ENCODE measurements around the gene CAMKK2.
A peak's percentile ranks its signal among the peaks of the same experiment; 100 is the strongest.

Gene CAMKK2

GRCh38 chr12:121223292-121224285 is 72.9 kb downstream of the CAMKK2 start:
- Histone ChIP-seq H3K4me1 (ENCODE audit: insufficient read depth, low read length, poor library complexity, severe bottlenecking) (peaks cover 16% of the 10 kb centered on the region), H3K27me3 (ENCODE audit: insufficient read depth, low read length, poor library complexity, severe bottlenecking) (no peaks in the 10 kb centered on the region), H3K79me2 (ENCODE audit: insufficient read depth, low read length) (no peaks in the 10 kb centered on the region), H3K4me3 (ENCODE audit: low read length, poor library complexity, severe bottlenecking) (no peak overlapping the region), H3K4me2 (ENCODE audit: low read depth, low read length, poor library complexity, severe bottlenecking) (peak overlapping the region; percentile 17), H3K9ac (ENCODE audit: low read depth, low read length, poor library complexity, severe bottlenecking) (peak overlapping the region; percentile 41), H2AFZ (ENCODE audit: low read length) (peak overlapping the region; percentile 30; the same call in 1 of the 2 replicates), H3K36me3 (ENCODE audit: insufficient read depth, low read length) (no peaks in the 10 kb centered on the region), H3F3A (ENCODE audit: low read depth) (no peaks in the 10 kb centered on the region), H4K20me1 (ENCODE audit: insufficient read depth, low read length, poor library complexity, severe bottlenecking) (no peaks in the 10 kb centered on the region), H3K9me3 (ENCODE audit: insufficient read depth, low read depth, low read length) (no peaks in the 10 kb centered on the region), H3K9me2 (replicated peaks; ENCODE audit: low read depth, low read length) (no peaks in the 10 kb centered on the region)
- TF ChIP-seq CTCF (conservative IDR thresholded peaks at IDR 0.05; ENCODE audit: low read length) (peak; percentile 78), EZH2phosphoT487 (IDR thresholded peaks at IDR 0.05; ENCODE audit: borderline replicate concordance) (no peak)

- H3K9me3 ChIP-seq (ENCODE audit: insufficient read depth, low read depth, low read length), result no peaks in the 10 kb centered on the region
- no peaks in the 10 kb centered on the region for H3K36me3 ChIP-seq (ENCODE audit: insufficient read depth, low read length)
- H3F3A ChIP-seq (ENCODE audit: low read depth), result no peaks in the 10 kb centered on the region
- H3K4me1 ChIP-seq (ENCODE audit: insufficient read depth, low read length, poor library complexity, severe bottlenecking), result peaks cover 16% of the 10 kb centered on the region
- H3K4me2 ChIP-seq (ENCODE audit: low read depth, low read length, poor library complexity, severe bottlenecking), result peak overlapping the region; percentile 17
- peak overlapping the region; percentile 41 for H3K9ac ChIP-seq (ENCODE audit: low read depth, low read length, poor library complexity, severe bottlenecking)
- H3K27me3 ChIP-seq (ENCODE audit: insufficient read depth, low read length, poor library complexity, severe bottlenecking), result no peaks in the 10 kb centered on the region
- TF ChIP-seq CTCF (conservative IDR thresholded peaks at IDR 0.05; ENCODE audit: low read length) (no peak), EZH2phosphoT487 (IDR thresholded peaks at IDR 0.05; ENCODE audit: borderline replicate concordance) (no peak)
- no peak overlapping the region for H2AFZ ChIP-seq (ENCODE audit: low read length)
- no peaks in the 10 kb centered on the region for H4K20me1 ChIP-seq (ENCODE audit: insufficient read depth, low read length, poor library complexity, severe bottlenecking)
- H3K4me3 ChIP-seq (ENCODE audit: low read length, poor library complexity, severe bottlenecking), result no peak overlapping the region
- H3K79me2 ChIP-seq (ENCODE audit: insufficient read depth, low read length), result no peaks in the 10 kb centered on the region
- H3K9me2 ChIP-seq (replicated peaks; ENCODE audit: low read depth, low read length), result no peaks in the 10 kb centered on the region
Measured at GRCh38 chr12:121222847-121223246, 73.7 kb downstream of the CAMKK2 start.

GRCh38 chr12:121219353-121219986 is 77.0 kb downstream of the CAMKK2 start:
- no peak overlapping the region for H3K4me3 ChIP-seq (ENCODE audit: low read length, poor library complexity, severe bottlenecking)
- no peak overlapping the region for H2AFZ ChIP-seq (ENCODE audit: low read length)
- H3F3A ChIP-seq (ENCODE audit: low read depth), result no peaks in the 10 kb centered on the region
- no peak overlapping the region for H3K9ac ChIP-seq (ENCODE audit: low read depth, low read length, poor library complexity, severe bottlenecking)
- H3K9me2 ChIP-seq (replicated peaks; ENCODE audit: low read depth, low read length), result no peaks in the 10 kb centered on the region
- H3K79me2 ChIP-seq (ENCODE audit: insufficient read depth, low read length), result peaks cover 11% of the 10 kb centered on the region
- H3K36me3 ChIP-seq (ENCODE audit: insufficient read depth, low read length), result no peaks in the 10 kb centered on the region
- H4K20me1 ChIP-seq (ENCODE audit: insufficient read depth, low read length, poor library complexity, severe bottlenecking), result no peaks in the 10 kb centered on the region
- H3K4me1 ChIP-seq (ENCODE audit: insufficient read depth, low read length, poor library complexity, severe bottlenecking), result peaks cover 25% of the 10 kb centered on the region
- no peak overlapping the region for H3K4me2 ChIP-seq (ENCODE audit: low read depth, low read length, poor library complexity, severe bottlenecking)
- TF ChIP-seq CTCF (conservative IDR thresholded peaks at IDR 0.05; ENCODE audit: low read length) (no peak), EZH2phosphoT487 (IDR thresholded peaks at IDR 0.05; ENCODE audit: borderline replicate concordance) (no peak)
- H3K27me3 ChIP-seq (ENCODE audit: insufficient read depth, low read length, poor library complexity, severe bottlenecking), result no peaks in the 10 kb centered on the region
- no peaks in the 10 kb centered on the region for H3K9me3 ChIP-seq (ENCODE audit: insufficient read depth, low read depth, low read length)
